HG02588 (cell line): Measurements from ENCODE around the gene PCSK2.

Source experiments
- ATAC-seq: cut with Tn5 transposase; IDR thresholded peaks from one replicate; pipeline ENCODE4 v1.9.1; 2021; ENCODE audit warnings: mild to moderate bottlenecking, moderate library complexity; ENCODE audit not compliant: unreplicated experiment

The PCSK2 gene

GRCh38 chr20:17442588-17442987, 215.7 kb downstream of the PCSK2 start:
- no peak for ATAC-seq

- ATAC-seq: no peak
Observed at GRCh38 chr20:17443131-17443858, 216.5 kb downstream of the PCSK2 start.

- no peak for ATAC-seq
Observed at GRCh38 chr20:17444091-17444490, 217.3 kb downstream of the PCSK2 start.

GRCh38 chr20:17445543-17445942, 218.7 kb downstream of the PCSK2 start:
- ATAC-seq: no peak

GRCh38 chr20:17446171-17446570, 219.3 kb downstream of the PCSK2 start:
- ATAC-seq: no peak

GRCh38 chr20:17448071-17448470, 221.2 kb downstream of the PCSK2 start:
- no peak for ATAC-seq

- no peak for ATAC-seq
Observed at GRCh38 chr20:17449031-17449430, 222.2 kb downstream of the PCSK2 start.

- ATAC-seq: no peak
Observed at GRCh38 chr20:17452441-17452840, 225.6 kb downstream of the PCSK2 start.

GRCh38 chr20:17453592-17453991, 226.8 kb downstream of the PCSK2 start:
- no peak for ATAC-seq

GRCh38 chr20:17456279-17456678, 229.4 kb downstream of the PCSK2 start:
- ATAC-seq: no peak

- no peak for ATAC-seq
Observed at GRCh38 chr20:17457079-17457478, 230.2 kb downstream of the PCSK2 start.

- ATAC-seq: no peak
Observed at GRCh38 chr20:17457588-17458190, 230.8 kb downstream of the PCSK2 start.

- ATAC-seq: no peak
Observed at GRCh38 chr20:17460119-17460518, 233.3 kb downstream of the PCSK2 start.

GRCh38 chr20:17461941-17462340, 235.1 kb downstream of the PCSK2 start:
- ATAC-seq: no peak

- no peak for ATAC-seq
Observed at GRCh38 chr20:17463711-17464110, 236.9 kb downstream of the PCSK2 start.

- no peak for ATAC-seq
Observed at GRCh38 chr20:17465236-17465635, 238.4 kb downstream of the PCSK2 start.

- no peak for ATAC-seq
Observed at GRCh38 chr20:17466641-17467040, 239.8 kb downstream of the PCSK2 start.

- no peak for ATAC-seq
Observed at GRCh38 chr20:17467120-17467655, 240.3 kb downstream of the PCSK2 start.

- ATAC-seq: no peak
Observed at GRCh38 chr20:17468073-17468840, 241.4 kb downstream of the PCSK2 start.

GRCh38 chr20:17469246-17470030, 242.6 kb downstream of the PCSK2 start:
- no peak for ATAC-seq

GRCh38 chr20:17470521-17470920, 243.7 kb downstream of the PCSK2 start:
- no peak for ATAC-seq
